ENCODE results near the gene KCNS3. TPM values are rescaled to one million over a fixed set of nuclear protein-coding genes. Genes with fewer than 3 reads are reported as not detected.

KCNS3 gene
- total and polyA plus RNA-seq, 9 of the 15 experiments (the other 6 are each of a cell fraction or from before 2014, with no cell fraction given): 0.01 to 0.75 (median 0.25) TPM

DNA sequence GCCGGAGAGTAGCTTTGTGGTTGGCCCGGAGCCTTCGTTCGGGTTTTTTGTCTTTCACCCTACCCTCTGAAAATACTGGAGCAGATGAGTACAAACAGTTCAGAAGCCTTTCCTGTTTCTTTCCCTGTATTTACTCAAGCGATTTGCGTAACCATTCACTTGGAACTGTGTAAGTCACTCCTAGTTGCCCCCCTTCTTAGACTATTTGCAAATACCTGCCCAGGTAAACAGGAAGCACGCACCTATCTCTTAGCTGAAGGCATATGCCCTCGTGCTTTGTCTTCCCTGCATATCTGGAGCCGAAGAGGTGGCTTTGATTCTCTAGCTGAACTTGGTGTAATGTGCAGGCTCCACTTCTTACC lies 1.4 kb downstream of the KCNS3 start:
- Histone ChIP-seq H3K9me3 (replicated peaks; ENCODE audit: control insufficient read depth, insufficient read depth, low read depth, low read length) (no peaks in the 10 kb centered on the region), H3K4me2 (ENCODE audit: insufficient read depth, low read length) (no peak overlapping the region), H4K20me1 (replicated peaks; ENCODE audit: control insufficient read depth, insufficient read depth, low read length) (no peaks in the 10 kb centered on the region), H3K9me1 (ENCODE audit: control insufficient read depth, insufficient read depth, low read length) (no peaks in the 10 kb centered on the region), H3K27me3 (ENCODE audit: control insufficient read depth in 2 of 2, insufficient read depth in 2 of 2, low read length in 2 of 2) (peaks cover 27 to 45% of the 10 kb centered on the region in 2 experiments), H3K36me3 (ENCODE audit: control insufficient read depth, insufficient read depth, low read length) (no peaks in the 10 kb centered on the region), H3K79me2 (ENCODE audit: control insufficient read depth, insufficient read depth, low read length) (no peaks in the 10 kb centered on the region), H3K4me3 (no peak overlapping the region), H3K4me1 (replicated peaks in 1 of 2; ENCODE audit: control insufficient read depth in 2 of 2, insufficient read depth in 2 of 2, low read length in 2 of 2) (peaks cover 5 to 22% of the 10 kb centered on the region in 2 experiments; a peak in 3 of 5 replicates), H3K9ac (ENCODE audit: insufficient read depth in 1 of 2, low read depth in 2 of 2, low read length in 2 of 2) (no peak overlapping the region), H2AFZ (ENCODE audit: low read depth, low read length) (no peak overlapping the region), H3K27ac (ENCODE audit: extremely low read depth, low read depth, low read length) (no peak overlapping the region)
- ChIA-PET POLR2A (interaction anchor here (3.4 kb wide), 1 partner anchor 12 kb away, joined by 9 read pairs; no protein-coding TSS in a partner anchor), CTCF (ENCODE audit: low intra/inter-chr PET ratio) (no interaction called here)
- FAIRE-seq: no peak
- WGBS (ENCODE audit: insufficient coverage, low coverage, missing lambda C conversion rate): 36% methylated on average over 9 of the region's 9 CpGs
- DNase-seq (ENCODE audit: extremely low read depth in 1 of 4, low spot score in 3 of 4): no peak
- intact Hi-C loops (cut with micrococcal nuclease): no loop called here
- BruUV-seq (replicated peaks): no TSS peak
- in situ Hi-C loops (cut with MboI): no loop called here
- no peak for ATAC-seq
- TF ChIP-seq BRD9 (IDR thresholded peaks at IDR 0.05; ENCODE audit: low read depth, partially characterized antibody): no peak
- TF ChIP-seq GATAD2B (IDR thresholded peaks at IDR 0.05; ENCODE audit: borderline replicate concordance): no peak
- TF ChIP-seq HNRNPL (IDR thresholded peaks at IDR 0.05; ENCODE audit: low read depth, low read length): no peak
- no peak for TF ChIP-seq NR2C1 (IDR thresholded peaks at IDR 0.05)
- no peak for TF ChIP-seq NR2C1 (tag; IDR thresholded peaks at IDR 0.05)
- TF ChIP-seq, protein P1, sequence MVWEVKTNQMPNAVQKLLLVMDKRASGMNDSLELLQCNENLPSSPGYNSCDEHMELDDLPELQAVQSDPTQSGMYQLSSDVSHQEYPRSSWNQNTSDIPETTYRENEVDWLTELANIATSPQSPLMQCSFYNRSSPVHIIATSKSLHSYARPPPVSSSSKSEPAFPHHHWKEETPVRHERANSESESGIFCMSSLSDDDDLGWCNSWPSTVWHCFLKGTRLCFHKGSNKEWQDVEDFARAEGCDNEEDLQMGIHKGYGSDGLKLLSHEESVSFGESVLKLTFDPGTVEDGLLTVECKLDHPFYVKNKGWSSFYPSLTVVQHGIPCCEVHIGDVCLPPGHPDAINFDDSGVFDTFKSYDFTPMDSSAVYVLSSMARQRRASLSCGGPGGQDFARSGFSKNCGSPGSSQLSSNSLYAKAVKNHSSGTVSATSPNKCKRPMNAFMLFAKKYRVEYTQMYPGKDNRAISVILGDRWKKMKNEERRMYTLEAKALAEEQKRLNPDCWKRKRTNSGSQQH (CRISPR knock-in tag; IDR thresholded peaks at IDR 0.05): no peak
- TF ChIP-seq HDAC8 (tag; IDR thresholded peaks at IDR 0.05): no peak
- TF ChIP-seq KAT2B (IDR thresholded peaks at IDR 0.05; ENCODE audit: low read depth, low read length): no peak
- no peak for TF ChIP-seq RBM39 (optimal IDR thresholded peaks at IDR 0.05; ENCODE audit: low read depth, low read length)
- TF ChIP-seq AFF1 (IDR thresholded peaks at IDR 0.05; ENCODE audit: low read depth in 1 of 2, partially characterized antibody in 2 of 2): no peak
- no peak for TF ChIP-seq BHLHE40 (IDR thresholded peaks at IDR 0.05; ENCODE audit: low read length)
- no peak for TF ChIP-seq HLTF (IDR thresholded peaks at IDR 0.05)
- TF ChIP-seq BRCA1 (IDR thresholded peaks at IDR 0.05): no peak
- TF ChIP-seq BRCA1 (CRISPR knock-in tag; IDR thresholded peaks at IDR 0.05): no peak
- no peak for TF ChIP-seq ZNF280A (IDR thresholded peaks at IDR 0.05; ENCODE audit: low read depth, partially characterized antibody)
- TF ChIP-seq NEUROD1 (IDR thresholded peaks at IDR 0.05; ENCODE audit: borderline replicate concordance, low read depth, low read length, partially characterized antibody): no peak
